HG03521 (cell line): Measurements from ENCODE around the gene RNASEH1.

Experiments used
- ATAC-seq: cut with Tn5 transposase; IDR thresholded peaks from one replicate; pipeline ENCODE4 v1.9.1; 2021; ENCODE audit warnings: mild to moderate bottlenecking, moderate library complexity; ENCODE audit not compliant: unreplicated experiment

The RNASEH1 gene

GRCh38 chr2:3563521-3563976 lies 5.4 kb upstream of the RNASEH1 start:
- ATAC-seq = no peak

- peak; percentile 29 for ATAC-seq
These were observed 411 bp downstream of the RNASEH1 start for GRCh38 chr2:3557639-3558204.

GRCh38 chr2:3553946-3554345 lies 4.2 kb downstream of the RNASEH1 start:
- no peak for ATAC-seq

GRCh38 chr2:3547915-3548314 lies 10.2 kb downstream of the RNASEH1 start:
- ATAC-seq = no peak

GRCh38 chr2:3545788-3546478 lies 12.2 kb downstream of the RNASEH1 start:
- no peak for ATAC-seq

GRCh38 chr2:3543023-3543683 lies 15.0 kb downstream of the RNASEH1 start:
- ATAC-seq = no peak

- no peak for ATAC-seq
These were observed 16.0 kb downstream of the RNASEH1 start for GRCh38 chr2:3542107-3542506.

- ATAC-seq = no peak
These were observed 18.3 kb downstream of the RNASEH1 start for GRCh38 chr2:3539836-3540235.

- ATAC-seq = peak; percentile 58
These were observed 21.2 kb downstream of the RNASEH1 start for GRCh38 chr2:3536682-3537632.

GRCh38 chr2:3535794-3536681 lies 22.1 kb downstream of the RNASEH1 start:
- peak; percentile 53 for ATAC-seq

- no peak for ATAC-seq
These were observed 22.7 kb downstream of the RNASEH1 start for GRCh38 chr2:3535467-3535793.

- ATAC-seq = no peak
These were observed 23.8 kb downstream of the RNASEH1 start for GRCh38 chr2:3534251-3534814.

GRCh38 chr2:3533836-3534235 lies 24.3 kb downstream of the RNASEH1 start:
- ATAC-seq = no peak

GRCh38 chr2:3532941-3533340 lies 25.2 kb downstream of the RNASEH1 start:
- no peak for ATAC-seq

- ATAC-seq = no peak
These were observed 28.7 kb downstream of the RNASEH1 start for GRCh38 chr2:3529316-3530025.

- ATAC-seq = peak; percentile 44
These were observed 30.0 kb downstream of the RNASEH1 start for GRCh38 chr2:3527886-3528785.

GRCh38 chr2:3526871-3527270 lies 31.3 kb downstream of the RNASEH1 start:
- no peak for ATAC-seq

- no peak for ATAC-seq
These were observed 34.5 kb downstream of the RNASEH1 start for GRCh38 chr2:3523551-3524041.
